Caco-2 (cell line): Measurements from ENCODE around the gene TNFSF11. TPM values are rescaled to one million over a fixed set of nuclear protein-coding genes. Genes with fewer than 3 reads are reported as not detected.

Experiments used
- BruUV-seq: library from RNA; stranded (reverse); fragments of 400-500 nt; replicated peaks from 2 replicates; lab custom pipeline; 2021; lab: Mats Ljungman, UMichigan
- CTCF ChIA-PET: fragments of 300-600 bp; sonication (Branson Sonifier 250); formaldehyde crosslinking; loops from one replicate; lab custom pipeline; 2022; ENCODE audit warnings: antibody characterized with exemption; lab: Charles Lee
- POLR2A ChIA-PET: fragments of 300-600 bp; sonication (Branson Sonifier 250); formaldehyde crosslinking; loops from one replicate; lab custom pipeline; 2022; ENCODE audit warnings: antibody characterized with exemption; lab: Charles Lee
- DNase-seq, 2 experiments: peaks; one replicate each; pipeline versions ENCODE4 v3.0.0 to v3.0.0-alpha.2; 2020 to 2022
- H3K27me3 ChIP-seq: replicated peaks from 2 replicates; pipeline ENCODE4 v1.6.0; 2011; ENCODE audit warnings: low read length; ENCODE audit not compliant: control insufficient read depth, insufficient read depth
- H3K36me3 ChIP-seq: 2 replicates; pipeline ENCODE4 v1.5.1; 2011; ENCODE audit warnings: low read length; ENCODE audit not compliant: control insufficient read depth, insufficient read depth
- H3K4me1 ChIP-seq: fragments of 250-450 bp; sonication (Bioruptor Pico); 2 replicates; pipeline ENCODE4 v1.5.1; 2020; ENCODE audit warnings: mild to moderate bottlenecking
- H3K4me3 ChIP-seq: 2 replicates; pipeline ENCODE4 v1.5.1; 2011; ENCODE audit warnings: low read depth, mild to moderate bottlenecking, control low read depth, low read length
- H3K9me3 ChIP-seq: fragments of 250-450 bp; sonication (Bioruptor Pico); 2 replicates; pipeline ENCODE4 v1.5.1; 2020; ENCODE audit warnings: mild to moderate bottlenecking, moderate library complexity
- H3K27ac Mint-ChIP-seq: one replicate; pipeline ENCODE4 v1.8.0; 2022; ENCODE audit warnings: mixed read lengths; ENCODE audit not compliant: unreplicated experiment
- H3K27me3 Mint-ChIP-seq: one replicate; pipeline ENCODE4 v1.8.0; 2022; ENCODE audit warnings: mixed read lengths; ENCODE audit not compliant: insufficient read depth, unreplicated experiment
- H3K36me3 Mint-ChIP-seq: one replicate; pipeline ENCODE4 v1.8.0; 2022; ENCODE audit warnings: mild to moderate bottlenecking, mixed read lengths; ENCODE audit not compliant: insufficient read depth, unreplicated experiment
- H3K4me1 Mint-ChIP-seq: one replicate; pipeline ENCODE4 v1.8.0; 2022; ENCODE audit warnings: low read depth, mixed read lengths; ENCODE audit not compliant: unreplicated experiment
- H3K4me3 Mint-ChIP-seq: one replicate; pipeline ENCODE4 v1.8.0; 2022; ENCODE audit warnings: mild to moderate bottlenecking, moderate library complexity, mixed read lengths; ENCODE audit not compliant: unreplicated experiment
- H3K9me3 Mint-ChIP-seq: one replicate; pipeline ENCODE4 v1.8.0; 2022; ENCODE audit warnings: mixed read lengths; ENCODE audit not compliant: unreplicated experiment
- intact Hi-C: fragments of 100-400 bp; cut with micrococcal nuclease; formaldehyde crosslinking; loops from one replicate; pipeline ENCODE4 v1.10.0; 2022; ENCODE audit not compliant: unreplicated experiment
- total RNA-seq: library from RNA; stranded (reverse); gene quantifications from 2 replicates; pipeline ENCODE4 v1.2.3, GENCODE V29; 2022
- TF ChIP-seq, protein P1 (sequence below), 2 experiments: fragments of 200-600 bp in 1 of 2; IDR thresholded peaks; 1 replicate in 1 of 2; 2 replicates in 1 of 2; pipeline versions ENCODE4 v1.5.1 to v1.8.0; 2011 to 2022; ENCODE audit warnings: antibody characterized with exemption in 1 of 2, control low read depth in 1 of 2, inconsistent platforms in 1 of 2, low read depth in 1 of 2, low read length in 1 of 2, mild to moderate bottlenecking in 1 of 2, moderate library complexity in 1 of 2; ENCODE audit not compliant: insufficient read depth in 1 of 2, severe bottlenecking in 1 of 2, unreplicated experiment in 1 of 2

Gene TNFSF11
- total RNA-seq, 1 experiment from 2014 or later, result not detected

- no peak overlapping the region for H3K4me3 Mint-ChIP-seq
- intact Hi-C loops, result no loop called here
- Histone ChIP-seq H3K9me3 (peaks cover 18% of the 10 kb centered on the region), H3K4me3 (no peak overlapping the region), H3K4me1 (no peaks in the 10 kb centered on the region), H3K27me3 (no peaks in the 10 kb centered on the region), H3K36me3 (no peaks in the 10 kb centered on the region)
- H3K36me3 Mint-ChIP-seq, result peaks cover 5% of the 10 kb centered on the region
- no peak for DNase-seq
- no peaks in the 10 kb centered on the region for H3K4me1 Mint-ChIP-seq
- ChIA-PET CTCF (no interaction called here), POLR2A (no interaction called here)
- BruUV-seq, result no TSS peak
- H3K27ac Mint-ChIP-seq, result no peak overlapping the region
- H3K27me3 Mint-ChIP-seq, result peaks cover 4% of the 10 kb centered on the region
- peaks cover 22% of the 10 kb centered on the region for H3K9me3 Mint-ChIP-seq
- TF ChIP-seq, protein P1, sequence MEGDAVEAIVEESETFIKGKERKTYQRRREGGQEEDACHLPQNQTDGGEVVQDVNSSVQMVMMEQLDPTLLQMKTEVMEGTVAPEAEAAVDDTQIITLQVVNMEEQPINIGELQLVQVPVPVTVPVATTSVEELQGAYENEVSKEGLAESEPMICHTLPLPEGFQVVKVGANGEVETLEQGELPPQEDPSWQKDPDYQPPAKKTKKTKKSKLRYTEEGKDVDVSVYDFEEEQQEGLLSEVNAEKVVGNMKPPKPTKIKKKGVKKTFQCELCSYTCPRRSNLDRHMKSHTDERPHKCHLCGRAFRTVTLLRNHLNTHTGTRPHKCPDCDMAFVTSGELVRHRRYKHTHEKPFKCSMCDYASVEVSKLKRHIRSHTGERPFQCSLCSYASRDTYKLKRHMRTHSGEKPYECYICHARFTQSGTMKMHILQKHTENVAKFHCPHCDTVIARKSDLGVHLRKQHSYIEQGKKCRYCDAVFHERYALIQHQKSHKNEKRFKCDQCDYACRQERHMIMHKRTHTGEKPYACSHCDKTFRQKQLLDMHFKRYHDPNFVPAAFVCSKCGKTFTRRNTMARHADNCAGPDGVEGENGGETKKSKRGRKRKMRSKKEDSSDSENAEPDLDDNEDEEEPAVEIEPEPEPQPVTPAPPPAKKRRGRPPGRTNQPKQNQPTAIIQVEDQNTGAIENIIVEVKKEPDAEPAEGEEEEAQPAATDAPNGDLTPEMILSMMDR (IDR thresholded peaks at IDR 0.05; ENCODE audit: insufficient read depth in 1 of 2, low read depth in 1 of 2, low read length in 1 of 2, severe bottlenecking in 1 of 2, unreplicated experiment in 1 of 2), result no peak
Measured at GRCh38 chr13:42567906-42568305, 6.0 kb upstream of the TNFSF11 start.

DNA sequence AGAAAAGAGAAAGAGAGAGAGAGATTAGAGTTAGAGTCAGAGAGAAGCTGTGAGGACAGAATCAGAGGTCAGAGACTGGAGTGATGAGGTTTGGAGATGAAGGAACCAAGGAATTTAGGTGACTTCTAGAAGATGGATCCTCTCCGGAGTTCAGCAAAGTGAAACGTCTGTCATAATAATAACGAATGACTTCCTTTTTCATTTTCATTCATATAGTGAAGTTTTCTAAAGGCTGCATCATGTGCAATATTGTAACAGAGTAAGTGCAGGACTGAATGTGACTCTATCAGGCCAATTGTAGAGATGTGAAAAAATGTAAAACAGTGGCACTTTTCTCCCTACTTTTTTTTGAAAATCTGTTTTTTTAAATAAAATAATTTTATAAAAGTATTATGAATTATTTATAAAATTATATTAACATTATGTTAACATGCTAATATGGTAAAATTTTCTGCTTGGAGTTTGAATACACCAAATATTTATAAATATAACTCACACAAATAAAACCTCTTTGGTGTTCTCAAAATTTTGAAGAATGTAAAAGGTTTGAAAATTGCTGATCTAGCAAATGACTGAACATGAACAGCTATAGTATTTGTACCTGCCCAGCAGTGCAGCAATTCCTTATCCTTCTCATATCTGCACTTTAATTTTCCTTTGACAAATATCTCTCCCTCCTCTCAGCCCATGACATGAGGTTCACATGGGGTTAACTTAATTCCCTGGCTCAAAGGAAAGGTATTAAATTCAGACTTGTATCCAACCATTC is 4.2 kb upstream of the TNFSF11 start:
- Histone ChIP-seq H3K4me1 (no peaks in the 10 kb centered on the region), H3K9me3 (peaks cover 5% of the 10 kb centered on the region; the same call in 1 of the 2 replicates), H3K4me3 (no peak overlapping the region), H3K36me3 (no peaks in the 10 kb centered on the region), H3K27me3 (no peaks in the 10 kb centered on the region)
- Mint-ChIP-seq H3K36me3 (peaks cover 5% of the 10 kb centered on the region), H3K27me3 (peaks cover 4% of the 10 kb centered on the region), H3K4me1 (no peaks in the 10 kb centered on the region), H3K4me3 (no peak overlapping the region), H3K27ac (no peak overlapping the region), H3K9me3 (peaks cover 25% of the 10 kb centered on the region)
- TF ChIP-seq, protein P1 (IDR thresholded peaks at IDR 0.05; ENCODE audit: insufficient read depth in 1 of 2, low read depth in 1 of 2, low read length in 1 of 2, severe bottlenecking in 1 of 2, unreplicated experiment in 1 of 2), result no peak
- ChIA-PET CTCF (no interaction called here), POLR2A (no interaction called here)
- no peak for DNase-seq
- intact Hi-C loops, result no loop called here
- no TSS peak for BruUV-seq

DNA sequence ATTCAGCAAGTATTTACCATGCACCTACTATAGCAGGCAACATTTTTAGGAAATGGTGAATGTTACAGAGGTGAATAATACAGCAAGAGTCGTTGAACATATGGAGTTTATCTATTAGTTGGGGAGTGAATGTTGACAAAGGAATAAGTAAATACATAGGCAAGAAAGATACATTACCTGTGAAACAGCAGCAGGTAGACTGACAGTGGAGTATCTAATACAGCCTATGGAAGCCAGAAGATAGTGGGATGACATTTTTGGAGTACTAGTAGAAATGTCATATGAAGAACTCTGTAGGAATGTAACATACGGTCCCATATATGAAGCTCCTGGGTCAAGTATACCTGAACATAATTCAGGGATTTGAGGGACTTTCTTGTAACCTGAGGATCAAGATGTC is 2.1 kb upstream of the TNFSF11 start:
- H3K4me3 Mint-ChIP-seq, result no peak overlapping the region
- intact Hi-C loops, result no loop called here
- Histone ChIP-seq H3K4me3 (no peak overlapping the region), H3K36me3 (no peaks in the 10 kb centered on the region), H3K27me3 (no peaks in the 10 kb centered on the region), H3K4me1 (no peaks in the 10 kb centered on the region), H3K9me3 (peaks cover 5% of the 10 kb centered on the region; the same call in 1 of the 2 replicates)
- BruUV-seq, result no TSS peak
- no peak overlapping the region for H3K27ac Mint-ChIP-seq
- POLR2A ChIA-PET, result no interaction called here
- peaks cover 5% of the 10 kb centered on the region for H3K36me3 Mint-ChIP-seq
- TF ChIP-seq, protein P1 (IDR thresholded peaks at IDR 0.05; ENCODE audit: insufficient read depth in 1 of 2, low read depth in 1 of 2, low read length in 1 of 2, severe bottlenecking in 1 of 2, unreplicated experiment in 1 of 2), result no peak
- peaks cover 25% of the 10 kb centered on the region for H3K9me3 Mint-ChIP-seq
- CTCF ChIA-PET, result no interaction called here
- no peaks in the 10 kb centered on the region for H3K4me1 Mint-ChIP-seq
- H3K27me3 Mint-ChIP-seq, result peaks cover 10% of the 10 kb centered on the region
- no peak for DNase-seq
